Amygdala (tissue), 56 donors: ENCODE data around the gene AK8.
A peak's percentile ranks its signal among the peaks of the same experiment; 100 is the strongest.

ENCODE experiments used
- DNase-seq, 56 donors: peaks; one replicate each; lab custom pipeline; 2025; lab: John Stamatoyannopoulos, UW

Gene AK8

DNA sequence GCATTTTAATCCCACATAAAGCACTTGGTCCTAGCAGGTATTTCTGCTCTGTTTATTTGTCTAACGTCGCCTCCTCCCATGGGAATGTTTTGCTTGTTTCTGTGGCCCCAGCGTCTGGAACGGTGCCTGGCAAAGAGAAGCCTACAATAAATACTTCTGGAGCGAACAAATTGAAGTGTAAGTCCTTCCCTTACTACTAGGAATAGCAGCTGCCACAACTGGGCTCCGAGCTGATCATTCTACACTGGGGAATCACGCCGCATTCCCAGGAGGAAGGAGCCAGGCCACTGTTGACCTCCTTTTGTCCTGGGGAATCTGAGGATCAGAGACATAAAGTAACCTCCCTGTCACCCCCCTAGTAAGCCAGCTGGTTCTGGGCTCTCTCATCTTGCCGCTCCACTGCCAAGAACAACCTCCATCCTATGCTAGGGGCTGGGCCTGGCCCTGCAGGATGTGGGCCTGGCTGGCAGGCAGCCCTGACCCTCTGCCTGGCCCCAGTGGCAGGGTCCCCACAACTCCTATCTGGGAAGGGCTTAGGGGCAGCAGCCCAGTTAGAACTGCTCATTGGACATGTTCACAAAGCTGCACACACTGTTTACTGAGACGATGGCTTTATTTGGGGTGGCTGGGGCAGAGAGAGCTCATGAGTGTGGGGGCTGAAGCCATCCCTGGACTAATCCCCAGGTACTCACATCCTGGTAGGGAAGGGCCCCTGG is 125.0 kb downstream of the AK8 start:
- DNase-seq, result no peak

DNA sequence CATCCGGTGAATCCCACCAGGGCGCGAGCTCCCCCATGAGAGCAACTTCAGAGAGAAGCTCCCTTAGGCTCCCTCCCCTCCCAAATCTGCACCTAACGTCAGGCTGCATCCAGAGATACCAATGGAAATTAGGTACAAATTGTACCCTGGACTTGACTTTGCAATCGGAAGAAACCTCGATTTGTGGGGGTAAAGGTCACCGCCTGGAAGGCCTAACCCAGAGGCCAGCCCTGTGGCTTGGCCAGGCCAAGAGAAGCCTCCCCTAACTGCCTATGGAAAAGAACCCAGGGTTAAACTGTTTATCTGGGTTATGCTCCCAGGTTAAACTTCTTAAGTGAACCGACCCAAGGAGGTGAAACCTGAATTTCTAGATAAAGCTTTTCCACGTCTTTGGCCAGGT is 127.4 kb downstream of the AK8 start:
- no peak for DNase-seq

DNA sequence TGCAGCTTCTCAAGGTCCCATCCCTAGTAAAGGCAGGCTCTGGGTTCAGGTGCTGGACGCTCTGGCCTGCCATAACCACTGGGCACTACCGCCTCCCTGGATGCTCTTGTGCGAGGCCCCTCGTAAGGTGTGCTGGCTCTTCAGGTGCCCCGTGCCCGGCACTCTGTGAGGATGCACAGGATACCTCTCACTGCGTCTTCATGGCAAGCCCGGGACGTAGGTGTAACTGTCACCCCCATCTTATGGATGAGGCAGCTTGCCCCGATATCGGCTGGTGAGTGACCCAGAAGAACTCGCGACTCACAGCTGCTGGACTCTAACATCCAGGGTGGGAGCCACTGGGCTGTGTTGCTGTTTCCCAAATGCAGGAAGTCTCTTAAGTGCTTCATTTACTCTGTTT is 128.8 kb downstream of the AK8 start:
- DNase-seq, result no peak

DNA sequence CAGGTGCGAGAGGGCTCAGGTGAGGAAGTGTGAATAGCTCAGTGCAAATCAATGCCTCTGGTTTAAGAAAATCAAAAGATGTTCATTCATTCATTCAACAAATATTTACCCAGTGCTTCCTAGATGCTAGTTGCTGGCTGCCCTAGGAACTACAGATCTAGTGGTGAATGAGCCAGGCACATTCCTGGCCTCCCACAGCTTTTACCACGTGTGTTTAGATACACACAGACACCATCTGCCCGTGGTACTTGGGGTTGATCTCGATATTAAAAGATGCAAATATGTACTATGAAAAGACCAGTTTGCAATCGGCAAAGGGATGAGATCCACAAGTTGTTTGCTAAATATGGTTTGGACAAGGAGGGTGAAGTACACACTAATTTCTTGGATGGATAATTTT is 129.6 kb downstream of the AK8 start:
- DNase-seq, result no peak

DNA sequence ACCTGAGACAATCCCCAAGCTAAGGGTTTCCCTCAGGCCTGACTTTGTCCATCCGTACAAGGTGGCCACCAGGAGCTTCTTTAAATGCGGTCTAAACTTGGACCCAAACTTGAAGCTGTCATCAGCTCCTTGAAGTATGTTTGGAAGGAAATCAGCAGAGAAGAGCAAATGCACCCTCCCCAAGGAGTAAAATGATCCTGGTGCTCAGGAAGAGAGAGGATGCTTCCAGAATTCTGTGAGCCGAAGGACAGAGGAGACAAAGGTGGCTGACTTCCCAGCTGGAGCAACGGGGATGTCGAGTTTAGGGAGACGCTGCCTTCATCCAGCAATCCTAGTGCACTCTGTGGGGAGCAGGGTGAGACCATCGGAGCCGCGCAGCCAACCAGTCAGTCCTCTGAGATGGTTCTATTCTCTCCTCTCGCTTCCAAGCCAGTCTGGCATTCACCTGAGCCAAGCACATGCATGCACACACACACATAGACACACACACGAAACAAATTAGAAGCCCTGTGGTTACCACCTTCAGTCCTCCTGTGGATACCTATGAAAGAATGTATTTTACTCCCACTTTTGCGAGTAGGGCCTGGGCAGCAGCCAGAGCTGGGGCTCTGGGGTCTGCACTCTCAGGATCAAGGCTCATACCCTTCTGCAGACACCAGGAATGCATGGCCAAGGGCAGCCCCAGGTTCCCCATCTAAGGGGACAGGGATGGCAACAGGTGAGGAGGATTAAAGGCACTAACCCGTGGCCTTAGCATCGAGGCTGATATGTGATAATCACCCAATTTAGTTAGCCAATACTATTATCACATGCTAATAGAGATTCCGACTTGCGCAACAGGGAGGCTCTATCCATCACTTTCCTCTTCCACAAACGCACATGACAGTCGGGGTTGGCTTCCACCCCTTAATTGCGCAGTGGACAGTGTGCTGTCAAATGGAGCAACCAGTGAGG is 132.1 kb downstream of the AK8 start:
- DNase-seq, result no peak

DNA sequence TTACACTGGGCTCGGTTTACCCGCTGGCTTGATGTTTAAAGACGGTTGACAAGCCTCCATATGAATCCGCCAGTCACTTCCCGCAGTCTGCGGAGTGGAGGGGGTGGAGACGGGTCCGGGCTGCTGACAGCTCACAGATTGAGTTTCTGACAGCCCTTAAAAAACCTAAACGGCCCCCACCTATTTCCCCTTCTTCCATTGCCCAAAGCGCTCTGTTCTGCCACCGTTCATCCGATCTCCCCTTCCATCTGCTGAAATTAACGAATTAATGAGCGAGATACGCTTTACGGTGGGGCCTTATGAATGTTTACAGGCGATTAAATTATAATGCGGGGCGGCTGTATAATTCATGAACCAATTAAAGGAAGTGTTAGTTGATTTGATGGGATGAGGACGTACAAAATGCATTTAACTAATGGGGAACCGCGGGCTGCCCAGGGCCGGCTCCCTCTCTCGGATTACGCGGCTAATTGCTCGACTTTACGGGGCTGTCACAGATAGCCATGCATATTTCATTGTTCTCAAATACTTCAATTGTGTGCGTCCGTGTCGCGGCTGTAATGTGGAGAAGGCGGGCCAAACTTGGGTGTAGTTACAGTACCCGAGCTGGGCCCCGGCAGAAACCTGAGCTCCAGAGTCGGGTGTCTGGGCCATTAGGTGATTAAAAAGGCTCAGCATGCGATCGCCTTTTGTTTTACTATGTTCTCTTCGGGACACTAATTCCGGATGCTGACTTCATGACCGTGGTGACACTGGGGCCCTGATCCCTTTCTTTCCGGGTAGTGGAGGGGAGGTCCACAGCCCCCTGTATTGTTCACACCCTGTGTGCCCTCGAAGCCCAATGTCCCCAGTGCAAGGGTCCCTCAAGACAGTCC is 133.0 kb downstream of the AK8 start:
- no peak for DNase-seq

DNA sequence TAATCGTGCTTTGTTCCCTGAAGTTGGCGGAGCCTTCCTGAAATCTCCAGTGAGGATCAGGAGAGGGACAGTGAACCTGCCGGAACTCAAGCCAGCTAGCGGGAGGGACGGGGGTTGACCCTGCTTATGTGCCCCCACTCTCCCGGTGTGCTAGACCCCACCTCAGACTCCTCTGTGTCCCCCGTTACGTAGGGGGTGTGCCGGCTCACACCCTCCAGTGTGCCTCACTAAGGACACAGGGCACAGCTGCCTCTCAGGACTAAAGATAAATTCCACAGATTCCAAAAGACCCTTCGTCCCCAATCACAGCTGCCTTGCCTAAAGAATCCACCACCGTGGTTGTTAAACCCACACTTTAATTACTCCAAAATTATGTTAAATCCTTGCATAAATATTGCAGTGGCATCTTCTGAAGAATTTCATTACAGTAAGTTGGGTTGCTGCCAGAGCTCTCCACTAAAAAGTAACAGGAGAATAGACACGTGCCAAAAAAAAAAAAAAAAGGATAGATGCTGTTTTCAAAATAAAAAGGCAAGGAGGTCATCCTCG is 134.1 kb downstream of the AK8 start:
- DNase-seq, result no peak

DNA sequence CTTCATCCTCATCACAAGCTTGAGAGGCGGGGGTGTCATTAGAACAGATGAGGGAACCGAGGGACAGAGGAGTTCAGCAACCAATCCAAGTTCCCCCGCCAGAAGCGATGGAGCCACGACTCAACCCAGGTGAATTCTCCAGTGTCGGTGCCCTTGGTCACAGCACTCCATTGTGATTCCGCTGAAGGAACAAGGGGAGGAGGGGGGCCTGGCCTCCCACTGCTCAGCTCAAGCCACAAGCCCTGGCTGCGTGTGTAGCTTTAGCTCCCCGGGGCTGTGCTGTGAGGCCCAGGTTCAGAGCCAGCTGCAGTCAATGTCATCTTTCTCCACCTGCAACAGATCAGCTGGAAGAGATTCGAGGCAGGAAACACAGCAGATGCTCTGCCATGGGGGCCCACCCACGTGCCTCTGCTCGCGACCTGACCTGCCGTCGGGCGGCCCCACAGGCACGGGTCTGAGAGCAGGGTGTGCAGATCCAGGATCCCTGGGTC is 135.2 kb downstream of the AK8 start:
- DNase-seq, result no peak

DNA sequence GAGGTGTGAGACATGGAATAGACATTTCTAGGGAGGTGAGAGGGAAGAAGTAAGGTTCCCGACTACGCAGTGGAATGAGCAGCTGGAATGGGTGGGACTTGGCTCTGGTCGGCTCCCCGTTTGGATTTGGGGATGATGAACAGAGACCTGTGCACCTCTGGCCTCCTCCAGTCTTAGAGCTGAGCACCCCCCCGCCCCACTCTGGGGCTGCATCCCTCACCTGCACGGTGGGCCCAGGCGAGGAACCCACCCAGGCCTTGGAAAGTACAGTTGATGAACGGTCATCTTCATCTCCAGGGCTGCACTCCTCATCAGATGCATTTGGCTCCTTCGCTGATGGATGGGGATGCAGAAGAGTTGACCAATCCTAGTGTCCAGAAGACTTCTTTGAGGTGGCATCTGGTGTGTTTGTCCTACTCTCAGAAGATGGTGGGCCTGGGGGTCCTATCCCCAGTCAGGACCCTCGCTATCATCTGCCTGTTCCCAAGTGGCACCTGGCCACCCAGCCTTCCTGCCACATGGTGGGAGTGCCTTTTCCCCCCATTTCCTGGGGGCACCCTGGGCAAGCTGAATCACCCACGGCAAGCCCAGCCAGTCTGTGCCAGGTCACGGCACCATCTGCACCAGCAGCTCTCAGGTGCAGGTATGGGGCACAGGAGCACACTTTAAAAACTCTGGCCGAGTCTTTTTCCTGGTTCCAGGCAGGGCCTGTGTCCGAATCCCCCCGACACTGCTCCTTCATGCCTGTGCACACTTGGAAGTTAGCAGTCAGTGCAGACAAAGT is 137.4 kb downstream of the AK8 start:
- DNase-seq, result no peak

DNA sequence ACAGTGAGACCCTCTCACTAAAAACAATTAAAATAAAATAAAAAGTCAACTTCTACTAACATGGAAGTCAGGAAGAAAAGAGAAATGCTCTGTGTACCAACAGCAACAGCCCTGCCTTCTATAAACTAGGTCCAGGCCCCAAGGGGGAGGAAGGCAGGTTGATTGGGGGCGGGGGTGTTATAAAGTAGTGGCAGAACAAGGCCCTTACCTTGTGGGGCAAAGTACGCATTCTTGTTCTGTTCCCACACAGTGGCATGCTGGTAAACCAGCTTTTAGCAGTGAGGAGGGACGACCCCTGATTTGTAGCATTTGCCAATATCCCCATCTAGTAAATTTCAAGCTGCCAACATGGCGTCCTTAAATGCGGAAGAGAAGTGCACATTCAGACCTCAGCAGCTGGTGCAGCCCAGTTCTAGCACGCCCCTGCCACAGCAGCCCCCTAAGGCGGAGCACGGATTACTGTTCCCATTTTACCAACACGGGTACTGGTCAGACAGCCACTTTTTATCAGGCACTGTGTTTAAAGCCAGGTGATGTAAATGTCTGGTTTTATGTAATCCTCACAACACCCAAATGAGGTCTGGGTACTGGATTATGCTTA is 138.3 kb downstream of the AK8 start:
- DNase-seq, result no peak

DNA sequence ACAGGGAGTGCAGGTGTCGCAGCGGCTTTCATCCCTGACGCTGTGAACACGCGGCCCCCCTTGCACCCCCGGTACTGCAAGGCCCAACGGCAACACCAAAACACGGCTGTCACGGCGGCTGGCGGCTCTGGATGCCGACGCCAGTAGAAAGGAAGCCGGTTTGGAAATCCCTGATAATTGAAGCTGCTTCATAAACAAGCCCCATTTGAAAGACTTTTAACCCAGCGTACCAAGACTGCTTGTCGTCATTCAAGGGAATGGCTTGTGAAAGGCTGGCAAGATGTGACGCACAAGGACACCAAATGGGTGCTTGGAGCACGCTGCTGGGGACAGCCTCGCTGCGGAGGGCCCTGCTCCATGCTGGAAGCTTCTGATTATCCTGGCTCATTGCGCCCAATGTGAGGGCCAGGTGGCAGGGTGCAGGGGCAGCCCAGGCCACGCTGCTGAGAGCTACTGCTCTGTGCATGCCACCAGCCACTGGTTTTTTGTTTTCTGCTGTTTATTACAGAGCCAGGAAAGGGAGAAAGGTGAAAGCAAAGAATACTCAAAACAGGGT is 144.7 kb downstream of the AK8 start:
- peak in 11 of 56 donors; percentile 1 to 39 (median 31) for DNase-seq

DNA sequence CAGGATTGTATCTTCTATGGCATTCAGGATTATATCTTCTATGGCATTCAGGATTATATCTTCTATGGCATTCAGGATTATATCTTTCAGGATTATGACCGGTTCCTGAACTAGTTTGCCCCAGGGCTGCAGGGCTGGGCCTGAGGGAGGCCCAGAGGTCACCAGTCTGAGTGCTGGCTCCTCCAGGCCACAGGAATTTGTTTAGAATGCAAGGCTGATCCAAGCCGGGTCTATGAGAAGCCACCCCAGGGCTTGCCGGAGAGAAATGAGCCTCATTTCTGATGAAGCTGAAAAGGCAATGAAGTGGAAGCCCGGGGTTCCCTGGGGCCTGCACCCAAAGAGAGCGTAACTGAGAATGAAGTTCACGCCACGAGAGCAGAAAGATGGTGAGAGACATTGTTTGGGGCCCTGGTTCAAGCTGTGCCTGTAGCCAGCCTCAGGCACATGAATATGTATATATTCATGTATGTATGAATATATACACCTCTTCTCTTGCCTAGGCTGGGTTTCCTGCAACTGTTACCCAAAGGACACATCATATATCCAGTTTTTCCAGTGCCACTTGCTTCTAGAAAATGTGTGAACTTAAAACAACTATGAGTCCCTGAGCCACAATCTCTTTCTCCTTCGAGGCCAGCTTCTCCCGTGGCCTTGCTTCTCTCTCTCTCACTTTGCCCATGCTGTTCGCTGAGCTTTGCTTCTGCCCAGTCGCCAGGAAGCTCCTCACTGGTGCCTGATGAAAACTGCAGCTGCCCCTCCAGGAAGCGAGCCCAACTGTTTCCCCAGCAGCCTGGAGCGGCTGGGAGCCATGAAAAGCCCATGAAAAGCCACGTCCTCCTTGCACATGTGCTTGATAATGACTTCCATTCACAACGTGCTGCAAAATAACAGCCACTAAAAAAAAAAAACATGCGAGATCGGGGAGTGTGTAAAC is 145.5 kb downstream of the AK8 start:
- DNase-seq, result peak in 7 of 56 donors; percentile 14 to 38 (median 27)

DNA sequence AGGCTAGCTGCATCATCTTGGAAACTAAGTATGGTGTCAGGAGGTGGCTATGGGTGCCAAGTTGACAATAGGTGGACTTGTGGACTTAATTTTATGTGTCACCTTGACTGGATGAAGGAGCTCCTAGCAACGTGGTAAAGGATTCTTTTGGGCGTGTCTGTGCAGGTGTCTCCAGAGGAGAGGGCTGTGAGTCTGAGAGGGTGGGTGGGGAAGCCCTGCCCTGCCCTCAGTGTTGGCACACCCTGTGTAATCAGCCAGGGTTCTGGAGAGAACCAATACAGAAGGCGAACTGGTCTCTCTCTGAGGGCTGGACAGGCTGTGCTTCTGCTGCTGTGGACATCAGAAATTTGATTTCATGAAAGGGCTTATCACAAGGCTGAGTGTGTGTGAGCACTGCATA is 146.9 kb downstream of the AK8 start:
- no peak for DNase-seq

DNA sequence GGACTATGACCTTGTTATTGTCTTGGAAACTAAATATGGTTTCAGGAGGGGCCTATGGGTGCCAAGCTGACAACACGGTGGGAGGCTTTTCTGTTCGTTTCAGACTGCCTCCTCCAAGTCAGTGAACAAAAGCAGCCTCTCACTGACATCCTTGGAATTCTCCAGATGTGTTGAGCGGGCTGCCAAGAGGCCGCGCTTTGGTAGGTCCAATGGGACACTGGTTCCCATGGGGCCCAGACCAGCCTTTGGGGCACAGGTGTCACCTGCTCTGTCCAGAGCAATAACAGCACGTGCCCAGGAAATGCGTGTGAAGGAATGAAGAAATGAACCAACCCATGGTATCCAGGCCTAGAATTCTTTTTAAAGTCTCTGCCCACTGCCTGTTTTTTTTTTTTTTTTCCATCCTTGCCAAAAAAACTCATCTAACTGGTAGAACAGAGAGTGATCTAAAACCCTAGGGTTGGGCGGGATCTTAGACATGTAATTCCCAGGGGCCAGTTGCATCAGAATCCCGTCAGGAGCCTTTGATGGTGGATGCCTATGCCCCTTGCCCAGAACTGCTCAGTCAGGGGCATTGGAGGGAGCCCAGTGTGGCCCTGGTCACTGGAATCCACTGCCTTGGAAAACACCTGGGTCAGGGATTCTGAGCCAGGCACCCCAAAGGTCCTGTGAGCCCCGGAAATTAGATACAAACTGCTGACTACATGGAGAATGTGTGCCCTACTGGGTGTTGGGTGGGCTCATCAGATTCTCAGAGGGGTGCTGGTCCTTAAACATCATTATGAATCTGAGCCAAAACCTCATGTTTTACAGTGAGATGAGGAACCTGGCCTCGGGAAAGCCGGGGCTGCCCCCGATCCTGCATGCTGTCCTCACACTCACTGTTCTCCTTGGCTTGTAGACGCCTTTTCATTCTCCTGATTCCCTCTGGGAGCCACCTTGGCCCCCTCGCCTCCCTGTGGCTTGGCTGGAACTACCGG is 147.7 kb downstream of the AK8 start:
- DNase-seq, result no peak

DNA sequence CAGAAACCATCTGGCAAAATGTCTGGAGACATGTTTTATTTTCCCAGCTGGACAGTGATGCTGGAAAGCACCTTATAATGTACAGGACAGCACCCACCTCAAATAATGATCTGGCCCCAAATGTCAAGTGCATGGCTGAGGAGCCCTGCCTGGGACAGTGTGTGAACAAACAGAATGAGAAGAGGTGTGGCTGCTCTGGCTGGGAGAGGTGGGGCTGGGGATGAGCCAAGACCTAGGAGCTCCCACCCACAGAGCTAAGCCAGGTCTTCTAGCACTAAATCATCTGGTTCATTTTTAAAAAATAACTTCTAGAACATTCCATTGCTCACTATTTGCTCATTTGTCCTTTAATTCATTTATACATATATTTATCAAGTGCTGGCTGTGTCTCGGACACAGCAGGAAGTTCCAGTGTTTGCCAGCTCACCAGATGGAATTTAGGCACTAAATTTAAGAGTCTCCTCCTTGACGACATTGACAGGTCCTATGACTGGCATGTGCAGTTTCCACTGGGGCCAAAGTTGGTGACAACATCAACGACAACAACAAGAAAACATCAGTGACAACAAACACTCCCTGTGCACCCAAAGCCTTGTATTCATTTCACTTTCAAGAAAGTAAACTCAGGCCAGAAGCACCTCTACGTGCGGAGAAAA is 148.7 kb downstream of the AK8 start:
- DNase-seq, result peak in 1 of 56 donors; percentile 10

DNA sequence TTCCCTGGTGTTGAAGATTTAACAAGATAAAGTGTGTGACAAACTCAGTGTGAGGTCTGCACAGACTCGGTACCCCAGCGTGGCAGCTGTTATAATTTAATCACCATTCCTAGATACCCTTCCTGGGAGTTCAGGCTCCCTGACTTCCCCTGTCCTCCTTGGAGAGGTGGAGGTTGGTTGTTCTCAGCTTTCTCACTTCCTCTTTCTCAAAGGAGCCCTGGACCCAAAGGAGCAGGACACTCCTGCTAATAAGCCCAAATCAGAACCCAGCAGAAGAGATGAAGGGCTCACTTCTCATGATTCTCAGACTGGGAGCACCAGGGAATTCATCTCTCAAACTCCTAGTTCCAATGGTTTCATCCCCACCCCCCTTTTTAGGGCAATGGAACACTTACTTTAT is 149.6 kb downstream of the AK8 start:
- no peak for DNase-seq
